Activated naive CD4-positive, alpha-beta T cell treated with anti-CD3 and anti-CD28 coated beads, Interleukin-2, amount 10 ng/mL, durations not matched to agents 7 days and 5 days (primary cell): ENCODE data around the gene BBLN.
A peak's percentile ranks its signal among the peaks of the same experiment; 100 is the strongest.

Experiments
- CTCF ChIA-PET: fragments of 350-600 bp; sonication (Branson Sonifier 250); formaldehyde crosslinking; loops from one replicate; lab custom pipeline; 2021; ENCODE audit warnings: antibody characterized with exemption; lab: Charles Lee
- DNase-seq: peaks from one replicate; pipeline ENCODE4 v3.0.0-alpha.2; 2020
- H3K27ac Mint-ChIP-seq: one replicate; pipeline ENCODE4 v1.8.0; 2021; ENCODE audit warnings: mild to moderate bottlenecking, moderate library complexity, mixed read lengths
- H3K27me3 Mint-ChIP-seq: one replicate; pipeline ENCODE4 v1.8.0; 2021; ENCODE audit warnings: mild to moderate bottlenecking, mixed read lengths
- H3K36me3 Mint-ChIP-seq: one replicate; pipeline ENCODE4 v1.8.0; 2021; ENCODE audit warnings: mixed read lengths
- H3K4me1 Mint-ChIP-seq: one replicate; pipeline ENCODE4 v1.8.0; 2021; ENCODE audit warnings: mixed read lengths
- H3K4me3 Mint-ChIP-seq: one replicate; pipeline ENCODE4 v1.8.0; 2021; ENCODE audit warnings: mild to moderate bottlenecking, moderate library complexity, mixed read lengths
- H3K9me3 Mint-ChIP-seq: one replicate; pipeline ENCODE4 v1.8.0; 2021; ENCODE audit warnings: mixed read lengths

BBLN gene

DNA sequence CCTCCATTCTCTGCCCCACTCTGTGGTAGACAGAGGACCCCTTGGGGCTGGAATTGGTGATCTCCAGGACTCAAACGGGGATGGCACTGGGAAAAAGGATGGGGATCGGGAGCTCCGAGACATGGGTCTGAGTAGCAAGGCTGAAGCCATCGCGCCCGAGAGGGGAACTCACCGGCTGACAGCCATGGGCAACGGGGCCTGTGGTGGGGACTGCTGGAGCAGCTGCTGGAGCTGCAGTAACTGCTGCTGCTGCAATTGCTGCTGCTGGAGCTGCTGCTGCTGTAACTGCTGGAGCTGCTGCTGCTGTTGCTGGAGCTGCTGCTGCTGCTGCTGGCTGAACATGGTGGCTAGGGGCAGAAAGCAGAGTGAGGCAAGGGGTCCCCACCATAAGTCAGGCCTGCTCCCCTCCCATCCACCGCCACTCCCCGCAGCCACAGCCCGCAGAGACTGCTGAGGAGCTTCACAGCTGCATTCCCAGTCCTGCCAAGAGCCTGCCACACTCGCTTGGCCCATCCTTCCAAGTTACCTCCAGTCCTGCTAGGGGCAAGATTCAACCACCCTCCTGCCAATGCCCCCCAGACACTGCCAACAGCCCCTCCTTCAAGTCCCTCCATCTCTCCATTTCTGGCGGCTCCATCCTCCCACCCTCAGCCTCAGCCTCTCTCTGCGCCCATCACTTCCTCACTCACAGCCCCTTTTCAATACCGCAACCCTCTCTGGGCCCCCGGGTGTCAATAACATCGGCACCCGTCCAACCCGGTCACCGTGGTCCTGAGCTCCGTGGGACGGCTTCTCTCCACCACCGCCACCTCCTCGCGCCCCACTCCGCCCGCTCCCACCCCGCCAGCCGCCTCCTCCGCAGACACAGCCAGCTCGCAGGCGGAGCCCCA, 30.7 kb downstream of the BBLN start:
- Mint-ChIP-seq H3K4me1 (peaks cover 41% of the 10 kb centered on the region), H3K9me3 (no peaks in the 10 kb centered on the region), H3K27ac (peak overlapping the region; percentile 83), H3K27me3 (peaks cover 35% of the 10 kb centered on the region), H3K4me3 (peak overlapping the region; percentile 93), H3K36me3 (peaks cover 23% of the 10 kb centered on the region)
- peak; percentile 37 for DNase-seq
- CTCF ChIA-PET, result interaction anchor here (0.5 to 2.1 kb wide), 7 partner anchors 12 to 305 kb away, joined by 3 to 9 read pairs (median 5); partner anchors contain the start of genes BBLN and DNM1

- DNase-seq, result peak; percentile 78
- peaks cover 20% of the 10 kb centered on the region for H3K36me3 Mint-ChIP-seq
- H3K4me1 Mint-ChIP-seq, result peaks cover 41% of the 10 kb centered on the region
- CTCF ChIA-PET, result interaction anchor here (1.5 to 2.1 kb wide), 3 partner anchors 11 to 32 kb away, joined by 4 to 9 read pairs (median 5); partner anchors contain the start of genes BBLN and DNM1
- peak within 1 kb of the TSS; percentile 83 for H3K27ac Mint-ChIP-seq
- no peaks in the 10 kb centered on the region for H3K9me3 Mint-ChIP-seq
- H3K4me3 Mint-ChIP-seq, result peak within 1 kb of the TSS; percentile 93
- H3K27me3 Mint-ChIP-seq, result peaks cover 40% of the 10 kb centered on the region
Observed at GRCh38 chr9:128191406-128192046, 31.5 kb downstream of the BBLN start, which contains the start of gene CIZ1. TSS of gene CIZ1 (minus strand) at chr9:128191572. CDS start at chr9:128190857, 715 bp downstream.

- Mint-ChIP-seq H3K9me3 (no peaks in the 10 kb centered on the region), H3K4me3 (peak overlapping the region; percentile 58), H3K4me1 (peaks cover 40% of the 10 kb centered on the region), H3K27me3 (peaks cover 40% of the 10 kb centered on the region), H3K27ac (peak overlapping the region; percentile 65), H3K36me3 (peaks cover 14% of the 10 kb centered on the region)
- DNase-seq, result peak; percentile 67
- CTCF ChIA-PET, result interaction anchor here (1.1 to 1.3 kb wide), 2 partner anchors 9 to 149 kb away, joined by 3 to 4 read pairs; no protein-coding TSS in a partner anchor
Observed at GRCh38 chr9:128192601-128193371, 32.7 kb downstream of the BBLN start.

- Mint-ChIP-seq H3K4me3 (peak overlapping the region; percentile 23), H3K9me3 (no peaks in the 10 kb centered on the region)
- CTCF ChIA-PET, result interaction anchor here (1.3 kb wide), 1 partner anchor 148 kb away, joined by 4 read pairs; no protein-coding TSS in a partner anchor
Observed at GRCh38 chr9:128193469-128194096, 33.5 kb downstream of the BBLN start.

GRCh38 chr9:128201441-128202369, 41.6 kb downstream of the BBLN start:
- Mint-ChIP-seq H3K27me3 (peaks cover 50% of the 10 kb centered on the region), H3K27ac (no peak overlapping the region), H3K4me3 (no peak overlapping the region), H3K9me3 (no peaks in the 10 kb centered on the region), H3K4me1 (peaks cover 10% of the 10 kb centered on the region), H3K36me3 (no peaks in the 10 kb centered on the region)
- CTCF ChIA-PET, result interaction anchor here (3.0 kb wide), 1 partner anchor 11 kb away, joined by 9 read pairs; the partner anchor contains the start of gene CIZ1
- DNase-seq, result no peak

More at GRCh38 chr9:128193469-128194096, 33.5 kb downstream of the BBLN start:
- peaks cover 40% of the 10 kb centered on the region for H3K27me3 Mint-ChIP-seq
- no peak for DNase-seq
- H3K4me1 Mint-ChIP-seq, result peaks cover 34% of the 10 kb centered on the region
- no peak overlapping the region for H3K27ac Mint-ChIP-seq
- peaks cover 8% of the 10 kb centered on the region for H3K36me3 Mint-ChIP-seq

DNA sequence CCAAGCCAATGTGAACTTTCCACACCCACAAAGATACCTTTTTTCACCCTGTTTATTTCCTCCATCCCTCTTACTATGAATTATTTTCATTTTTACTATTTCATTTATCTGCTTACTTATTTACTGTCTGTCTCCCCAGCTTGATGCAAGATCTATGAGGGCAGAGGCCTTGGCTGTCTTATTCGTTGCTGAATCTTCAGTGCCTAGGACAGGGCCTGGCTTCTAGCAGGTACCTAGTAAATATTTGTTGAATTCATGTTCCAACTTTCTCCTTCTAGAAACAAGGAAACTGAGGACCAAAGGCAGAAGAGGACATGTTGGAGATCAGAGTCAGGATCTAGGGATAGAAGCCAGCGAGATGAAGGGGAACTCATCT, 42.6 kb downstream of the BBLN start:
- H3K4me1 Mint-ChIP-seq, result peaks cover 10% of the 10 kb centered on the region
- H3K4me3 Mint-ChIP-seq, result peak overlapping the region; percentile 66
- no peak overlapping the region for H3K27ac Mint-ChIP-seq
- H3K27me3 Mint-ChIP-seq, result peaks cover 56% of the 10 kb centered on the region
- CTCF ChIA-PET, result interaction anchor here (1.8 to 3.0 kb wide), 2 partner anchors 10 to 12 kb away, joined by 5 to 9 read pairs; partner anchors contain the start of gene CIZ1
- no peaks in the 10 kb centered on the region for H3K9me3 Mint-ChIP-seq
- no peak for DNase-seq
- no peaks in the 10 kb centered on the region for H3K36me3 Mint-ChIP-seq

DNA sequence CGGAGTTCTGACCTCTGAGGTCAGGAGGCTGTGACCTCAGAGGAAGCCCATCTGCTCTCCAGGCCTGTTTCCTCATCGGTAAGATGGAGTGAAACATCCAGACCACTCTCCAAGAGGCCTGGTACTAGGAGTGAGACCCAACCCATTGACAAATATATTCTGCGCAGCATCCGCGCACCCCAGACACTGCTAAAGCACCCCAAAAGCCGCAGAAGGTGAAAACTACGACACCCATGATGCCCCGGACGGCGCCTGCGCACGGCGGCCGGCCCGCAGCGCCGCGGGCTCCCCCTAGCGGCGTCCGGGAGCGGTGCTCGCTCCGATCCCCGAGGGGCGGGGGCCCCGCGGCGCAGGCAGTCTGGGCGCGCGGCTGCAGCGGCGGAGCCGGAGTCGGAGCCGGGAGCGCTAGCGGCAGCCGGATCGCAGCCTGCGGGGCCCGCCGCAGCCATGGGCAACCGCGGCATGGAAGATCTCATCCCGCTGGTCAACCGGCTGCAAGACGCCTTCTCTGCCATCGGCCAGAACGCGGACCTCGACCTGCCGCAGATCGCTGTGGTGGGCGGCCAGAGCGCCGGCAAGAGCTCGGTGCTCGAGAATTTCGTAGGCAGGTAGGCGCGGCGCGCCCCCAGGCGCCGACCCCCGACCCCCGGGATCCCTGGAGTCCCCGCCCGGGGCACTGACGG, 43.1 kb downstream of the BBLN start, which contains the start of gene DNM1:
TSS of gene DNM1 (plus strand) at position 356 of the 683 bp plus-strand sequence. CDS start at position 448, 92 bp downstream.
- CTCF ChIA-PET, result interaction anchor here (1.4 to 3.0 kb wide), 3 partner anchors 9 to 15 kb away, joined by 5 to 9 read pairs (median 5); partner anchors contain the start of gene CIZ1
- Mint-ChIP-seq H3K4me1 (peaks cover 10% of the 10 kb centered on the region), H3K4me3 (peak within 1 kb of the TSS; percentile 66), H3K27me3 (peaks cover 61% of the 10 kb centered on the region), H3K27ac (no peak within 1 kb of the TSS), H3K9me3 (no peaks in the 10 kb centered on the region), H3K36me3 (no peaks in the 10 kb centered on the region)
- peak; percentile 74 for DNase-seq

GRCh38 chr9:128203707-128204551, 43.9 kb downstream of the BBLN start:
- H3K27me3 Mint-ChIP-seq, result peaks cover 69% of the 10 kb centered on the region

DNA sequence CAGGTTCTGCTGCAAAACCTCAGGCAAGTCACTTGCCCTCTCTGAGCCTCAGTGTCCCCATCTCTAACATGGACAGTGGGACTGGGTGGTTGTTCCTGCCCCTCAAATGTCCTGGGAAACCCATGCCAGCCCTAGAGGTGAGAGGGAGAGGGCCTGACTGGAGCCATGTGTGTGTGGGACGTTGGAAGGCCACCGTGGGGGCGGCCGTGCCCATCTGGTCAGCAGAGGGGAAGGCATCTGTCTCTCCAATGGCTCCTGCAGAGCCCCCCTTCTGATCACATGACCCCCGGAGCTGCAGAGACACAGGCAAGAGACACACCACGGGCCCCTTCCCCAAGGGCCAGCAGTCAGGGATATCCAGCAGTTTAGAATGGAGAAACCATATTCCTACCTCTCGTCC, 44.8 kb downstream of the BBLN start:
- Mint-ChIP-seq H3K27me3 (peaks cover 68% of the 10 kb centered on the region), H3K4me1 (peaks cover 10% of the 10 kb centered on the region), H3K36me3 (no peaks in the 10 kb centered on the region), H3K9me3 (no peaks in the 10 kb centered on the region), H3K27ac (no peak overlapping the region), H3K4me3 (no peak overlapping the region)
- DNase-seq, result no peak
- CTCF ChIA-PET, result interaction anchor here (1.8 kb wide), 1 partner anchor 15 kb away, joined by 5 read pairs; no protein-coding TSS in a partner anchor

More at GRCh38 chr9:128203707-128204551, 43.9 kb downstream of the BBLN start:
- DNase-seq, result peak; percentile 41
- H3K4me3 Mint-ChIP-seq, result peak overlapping the region; percentile 55
- CTCF ChIA-PET, result interaction anchor here (0.6 to 3.0 kb wide), 5 partner anchors 8 to 720 kb away, joined by 3 to 9 read pairs (median 5); partner anchors contain the start of gene CIZ1
- no peaks in the 10 kb centered on the region for H3K9me3 Mint-ChIP-seq
- no peaks in the 10 kb centered on the region for H3K36me3 Mint-ChIP-seq
- H3K27ac Mint-ChIP-seq, result no peak overlapping the region
- H3K4me1 Mint-ChIP-seq, result peaks cover 10% of the 10 kb centered on the region

GRCh38 chr9:128205296-128205944, 45.4 kb downstream of the BBLN start:
- Mint-ChIP-seq H3K4me3 (no peak overlapping the region), H3K27me3 (peaks cover 69% of the 10 kb centered on the region), H3K4me1 (peaks cover 10% of the 10 kb centered on the region), H3K36me3 (no peaks in the 10 kb centered on the region), H3K9me3 (no peaks in the 10 kb centered on the region), H3K27ac (no peak overlapping the region)
- CTCF ChIA-PET, result interaction anchor here (1.8 kb wide), 1 partner anchor 15 kb away, joined by 5 read pairs; no protein-coding TSS in a partner anchor
- no peak for DNase-seq
